KBM-7 (cell line): ENCODE data around the gene ZCCHC9.

Source experiments
- DNase-seq: peaks from one replicate; pipeline ENCODE4 v3.0.0-alpha.2; 2015
- in situ Hi-C: fragments of 300-500 bp; cut with MboI; formaldehyde crosslinking; loops from 2 replicates; pipeline ENCODE4 v1.14.3; 2020; ENCODE audit warnings: low sequenced_read_pairs, low pct_unique_long_range_greater_than_20kb, mixed read lengths

ZCCHC9 gene

DNA sequence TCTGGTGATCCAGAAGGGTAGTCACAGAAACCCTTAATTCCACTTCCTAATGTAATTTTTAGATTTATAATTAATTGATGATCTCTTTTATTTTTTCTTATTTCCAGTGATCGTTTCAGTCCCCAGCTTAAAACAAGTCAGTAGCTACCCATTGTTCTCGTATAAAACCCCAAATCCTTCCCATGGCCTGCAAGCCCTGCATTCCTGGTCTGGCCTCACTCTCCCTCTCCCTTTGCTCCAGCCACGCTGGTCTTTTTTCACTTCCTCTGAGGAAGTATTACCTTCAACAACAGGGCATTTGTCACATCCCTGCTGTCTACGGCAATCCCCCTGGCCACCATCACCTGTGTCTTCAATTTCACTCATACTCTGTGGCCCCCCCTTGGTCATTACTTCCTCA, 47.8 kb downstream of the ZCCHC9 start:
- no peak for DNase-seq
- in situ Hi-C loops = no loop called here

DNA sequence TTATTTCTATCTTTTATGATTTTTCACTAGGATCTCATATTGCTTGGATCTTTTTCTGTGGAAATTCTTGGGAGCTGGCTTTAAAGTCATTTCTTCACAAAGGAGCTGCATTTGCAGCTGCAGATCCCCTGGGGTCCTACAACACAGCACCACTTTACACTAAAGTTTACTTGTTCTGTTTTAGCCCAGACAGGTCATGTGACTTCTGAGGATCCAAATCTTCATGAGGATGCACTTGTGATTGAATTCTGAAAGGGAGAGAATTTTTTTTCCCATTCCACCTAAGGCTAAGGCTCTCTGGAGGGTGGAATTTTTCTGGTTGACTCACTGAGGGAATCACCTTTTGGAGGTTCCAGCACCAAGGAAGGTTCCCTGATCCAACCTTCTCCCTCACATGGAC, 49.1 kb downstream of the ZCCHC9 start:
- in situ Hi-C loops = no loop called here
- no peak for DNase-seq

GRCh38 chr5:81353189-81353588, 51.8 kb downstream of the ZCCHC9 start:
- no peak for DNase-seq
- in situ Hi-C loops = no loop called here

GRCh38 chr5:81354093-81354492, 52.7 kb downstream of the ZCCHC9 start:
- DNase-seq = no peak
- in situ Hi-C loops = no loop called here

- DNase-seq = no peak
- in situ Hi-C loops = no loop called here
These were observed 54.2 kb downstream of the ZCCHC9 start for GRCh38 chr5:81355291-81356251.

DNA sequence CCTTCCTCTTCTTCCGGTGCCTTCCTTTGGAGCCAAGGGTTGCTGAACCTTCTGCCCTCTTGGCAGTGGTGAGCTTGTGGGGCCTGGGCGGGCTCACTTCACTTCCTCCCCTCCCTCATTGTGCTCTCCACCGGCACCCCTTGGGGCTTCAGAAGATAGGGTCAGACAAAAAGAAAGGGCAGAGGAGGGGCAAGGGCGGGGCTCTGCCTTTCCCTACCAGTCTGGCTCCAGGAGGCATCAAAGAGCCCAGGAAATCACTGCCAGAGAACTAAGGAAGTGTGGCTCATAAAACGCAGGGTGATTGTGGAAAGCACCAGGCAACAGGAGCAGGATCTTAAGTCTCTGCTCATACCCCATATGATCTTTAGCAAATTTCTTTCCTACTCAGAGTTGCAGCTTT, 57.7 kb downstream of the ZCCHC9 start:
- DNase-seq = no peak
- in situ Hi-C loops = no loop called here

DNA sequence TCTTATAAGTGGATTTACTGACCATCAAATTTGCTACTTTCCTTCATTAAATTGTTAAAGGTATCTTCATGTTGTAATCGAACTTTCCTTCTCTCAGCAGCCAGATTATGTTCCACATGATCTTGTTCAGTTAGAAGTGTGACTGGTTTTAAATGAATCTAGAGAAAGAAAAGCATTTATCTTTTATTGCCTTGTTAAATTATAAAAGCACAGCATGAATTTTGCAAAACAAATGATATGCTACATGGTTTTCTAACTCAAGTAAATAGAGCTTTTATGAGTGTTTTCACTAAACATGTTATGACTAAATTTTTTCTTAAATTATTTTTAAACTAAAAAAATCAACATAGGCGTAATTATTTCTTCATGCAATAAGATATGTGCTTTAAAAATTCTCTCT, 58.5 kb downstream of the ZCCHC9 start:
- in situ Hi-C loops = no loop called here

DNA sequence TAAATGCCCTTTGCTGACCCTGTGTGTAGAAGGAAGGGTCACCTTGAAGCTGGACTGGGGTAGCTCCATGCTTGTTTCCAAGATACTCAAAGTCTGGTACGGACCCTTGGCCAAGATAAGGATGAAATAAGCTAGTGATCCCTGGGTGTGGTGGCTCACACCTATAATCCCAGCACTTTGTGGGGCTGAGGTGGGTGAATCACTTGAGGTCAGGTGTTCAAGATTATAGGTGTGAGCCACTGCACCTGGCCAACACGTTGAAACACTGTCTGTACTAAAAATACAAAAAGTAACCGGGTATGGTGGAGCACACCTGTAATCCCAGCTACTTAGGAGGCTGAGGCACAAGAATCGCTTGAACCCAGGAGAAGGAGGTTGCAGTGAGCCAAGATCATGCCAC, 59.3 kb downstream of the ZCCHC9 start:
- in situ Hi-C loops = no loop called here
- no peak for DNase-seq

More for the DNA sequence above, 58.5 kb downstream of the ZCCHC9 start:
- DNase-seq = no peak

GRCh38 chr5:81361600-81361999, 60.2 kb downstream of the ZCCHC9 start:
- in situ Hi-C loops = no loop called here

More at GRCh38 chr5:81361600-81361999, 60.2 kb downstream of the ZCCHC9 start:
- no peak for DNase-seq
